B cell (primary cell): Measurements from ENCODE around the gene CSNK2A2. TPM values are rescaled to one million over a fixed set of nuclear protein-coding genes. Genes with fewer than 3 reads are reported as not detected.

Source experiments
- ATAC-seq: fragments of 200-7000 bp; cut with Tn5 transposase; one replicate; pipeline ENCODE4 v1.10.0; 2021; ENCODE audit warnings: low read depth, mild to moderate bottlenecking, moderate number of reproducible peaks, moderate library complexity
- CTCF ChIA-PET: fragments of 350-600 bp; sonication (Branson Sonifier 250); formaldehyde crosslinking; loops from one replicate; lab custom pipeline; 2021; ENCODE audit warnings: antibody characterized with exemption, inconsistent platforms; lab: Charles Lee
- POLR2A ChIA-PET: fragments of 350-600 bp; sonication (Branson Sonifier 250); formaldehyde crosslinking; loops from one replicate; lab custom pipeline; 2021; ENCODE audit warnings: antibody characterized with exemption; lab: Charles Lee
- DNase-seq: peaks from one replicate; pipeline ENCODE4 v3.0.0; 2013
- H2AFZ ChIP-seq: 2 replicates; pipeline ENCODE4 v1.6.1; 2012; ENCODE audit warnings: mild to moderate bottlenecking, low read depth, low read length; ENCODE audit not compliant: insufficient read depth, poor library complexity, severe bottlenecking
- H3K27ac ChIP-seq, 2 donors: 1 replicate in 1 of 2; 2 replicates in 1 of 2; pipeline ENCODE4 v1.5.1; 2012 to 2013; ENCODE audit warnings: low read length in 2 of 2, mild to moderate bottlenecking in 2 of 2, moderate library complexity in 1 of 2
- H3K27me3 ChIP-seq, 4 experiments: fragments of 200-600 bp in 1 of 4; sonication (generic) in 1 of 4; replicated peaks in 1 of 4; 1 replicate in 2 of 4; 2 replicates in 2 of 4; pipeline versions ENCODE4 v1.6.1 to v1.7.0; 2013 to 2016; ENCODE audit warnings: low read length in 3 of 4, mild to moderate bottlenecking in 2 of 4, mixed read lengths in 1 of 4, moderate library complexity in 1 of 4; ENCODE audit not compliant: insufficient read depth in 4 of 4, control insufficient read depth in 3 of 4; ENCODE audit errors: control extremely low read depth in 1 of 4
- H3K36me3 ChIP-seq, 2 experiments: replicated peaks in 1 of 2; 1 replicate in 1 of 2; 2 replicates in 1 of 2; pipeline versions ENCODE4 v1.6.1 to v1.7.1; 2013; ENCODE audit warnings: low read length in 1 of 2; ENCODE audit not compliant: insufficient read depth in 2 of 2, control insufficient read depth in 1 of 2; ENCODE audit errors: control extremely low read depth in 1 of 2, extremely low read depth in 1 of 2
- H3K4me1 ChIP-seq, 2 donors: fragments of 200-600 bp in 1 of 2; sonication (generic) in 1 of 2; 1 replicate in 1 of 2; 2 replicates in 1 of 2; pipeline versions ENCODE4 v1.5.1 to v1.6.1; 2013 to 2017; ENCODE audit warnings: low read length in 2 of 2; ENCODE audit not compliant: control insufficient read depth in 2 of 2, insufficient read depth in 2 of 2
- H3K4me2 ChIP-seq: replicated peaks from 2 replicates; pipeline ENCODE3; 2012; ENCODE audit warnings: mild to moderate bottlenecking, low read depth, low read length; ENCODE audit not compliant: poor library complexity, severe bottlenecking
- H3K4me3 ChIP-seq, 5 experiments: fragments of 200-600 bp in 1 of 5; sonication (generic) in 1 of 5; 1 replicate in 3 of 5; 2 replicates in 2 of 5; pipeline versions ENCODE4 v1.5.1 to v1.7.0; 2011 to 2016; ENCODE audit warnings: low read length in 4 of 5, mild to moderate bottlenecking in 4 of 5, low read depth in 2 of 5, control low read depth in 1 of 5, moderate library complexity in 1 of 5; ENCODE audit not compliant: insufficient read depth in 1 of 5; ENCODE audit errors: control extremely low read depth in 1 of 5, extremely low read depth in 1 of 5
- H3K79me2 ChIP-seq: fragments of 200-600 bp; sonication (generic); one replicate; pipeline ENCODE4 v1.6.0; 2016; ENCODE audit warnings: low read length; ENCODE audit not compliant: control insufficient read depth, insufficient read depth
- H3K9ac ChIP-seq: fragments of 200-600 bp; sonication (generic); 2 replicates; pipeline ENCODE4 v1.6.1; 2017; ENCODE audit warnings: mild to moderate bottlenecking, low read length, moderate library complexity
- H3K9me3 ChIP-seq, 3 donors: one replicate each; pipeline versions ENCODE4 v1.6.1 to v1.7.1; 2013; ENCODE audit warnings: low read length in 2 of 3; ENCODE audit not compliant: control insufficient read depth in 2 of 3, insufficient read depth in 1 of 3; ENCODE audit errors: control extremely low read depth in 1 of 3
- H4K20me1 ChIP-seq: 2 replicates; pipeline ENCODE4 v1.6.0; 2012; ENCODE audit warnings: mild to moderate bottlenecking, low read length; ENCODE audit not compliant: insufficient read depth, control insufficient read depth, poor library complexity, severe bottlenecking
- H3K27ac Mint-ChIP-seq: one replicate; pipeline ENCODE4 v1.8.0; 2021; ENCODE audit warnings: mixed read lengths
- H3K27me3 Mint-ChIP-seq: one replicate; pipeline ENCODE4 v1.8.0; 2021; ENCODE audit warnings: mixed read lengths
- H3K4me1 Mint-ChIP-seq: one replicate; pipeline ENCODE4 v1.8.0; 2021; ENCODE audit warnings: mixed read lengths
- H3K4me3 Mint-ChIP-seq: one replicate; pipeline ENCODE4 v1.8.0; 2021; ENCODE audit warnings: mixed read lengths
- H3K9me3 Mint-ChIP-seq: one replicate; pipeline ENCODE4 v1.8.0; 2022; ENCODE audit warnings: mixed read lengths; ENCODE audit not compliant: insufficient read depth
- EZH2 ChIP-seq: IDR thresholded peaks from 2 replicates; pipeline ENCODE4 v1.6.1; 2012; ENCODE audit warnings: borderline replicate concordance, low read depth, mild to moderate bottlenecking, moderate library complexity, low read length; ENCODE audit not compliant: insufficient read depth, poor library complexity, severe bottlenecking
- WGBS: methylation state at CpG from one replicate; pipeline ENCODE4 v1.1.5; 2013; ENCODE audit warnings: missing lambda C conversion rate; ENCODE audit not compliant: insufficient coverage; 5-methylcytosine and 5-hydroxymethylcytosine counted together
- intact Hi-C: fragments of 100-400 bp; cut with micrococcal nuclease; formaldehyde crosslinking; loops from one replicate; pipeline ENCODE4 v1.10.0; 2022
- polyA plus RNA-seq: library from polyadenylated mRNA; depleted of rRNA; stranded (reverse); fragments of >200 nt; gene quantifications from 2 replicates; pipeline ENCODE4 v1.2.3, GENCODE V29; 2012
- total RNA-seq, 2 donors: library from RNA; stranded (reverse); fragments of 120-200 nt in 1 of 2; gene quantifications; 1 replicate in 1 of 2; 2 replicates in 1 of 2; pipeline versions ENCODE4 v1.2.3 to v1.2.4, GENCODE V29; 2013 to 2022
- TF ChIP-seq, protein P1 (sequence below): fragments of 200-600 bp; IDR thresholded peaks from one replicate; pipeline ENCODE4 v1.8.0; 2022; ENCODE audit warnings: antibody characterized with exemption, mild to moderate bottlenecking

CSNK2A2 gene
- total and polyA plus RNA-seq, 2 donors (not counting 1 experiment from before 2014, with no cell fraction given), result 21.3 to 69.4 TPM

DNA sequence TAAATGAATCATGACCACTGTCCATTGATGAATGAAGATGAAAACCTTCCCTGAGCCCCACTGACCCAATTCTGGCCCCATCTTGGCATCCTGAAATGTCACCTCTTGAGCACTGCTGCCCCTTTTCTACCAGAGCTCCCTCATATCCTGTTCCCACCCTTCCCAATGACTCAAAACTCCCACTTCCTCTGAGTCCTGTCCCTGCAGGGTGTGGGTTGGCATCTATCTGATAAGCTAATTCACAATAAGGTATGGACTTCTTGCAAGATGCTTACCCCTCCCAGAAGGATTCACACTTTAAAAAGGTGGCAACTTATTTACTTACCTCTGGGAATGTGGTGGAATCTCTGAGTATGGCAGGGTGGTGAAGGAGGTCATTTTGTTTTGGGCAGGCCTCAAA, 13.3 kb upstream of the CSNK2A2 start:
- TF ChIP-seq, protein P1, sequence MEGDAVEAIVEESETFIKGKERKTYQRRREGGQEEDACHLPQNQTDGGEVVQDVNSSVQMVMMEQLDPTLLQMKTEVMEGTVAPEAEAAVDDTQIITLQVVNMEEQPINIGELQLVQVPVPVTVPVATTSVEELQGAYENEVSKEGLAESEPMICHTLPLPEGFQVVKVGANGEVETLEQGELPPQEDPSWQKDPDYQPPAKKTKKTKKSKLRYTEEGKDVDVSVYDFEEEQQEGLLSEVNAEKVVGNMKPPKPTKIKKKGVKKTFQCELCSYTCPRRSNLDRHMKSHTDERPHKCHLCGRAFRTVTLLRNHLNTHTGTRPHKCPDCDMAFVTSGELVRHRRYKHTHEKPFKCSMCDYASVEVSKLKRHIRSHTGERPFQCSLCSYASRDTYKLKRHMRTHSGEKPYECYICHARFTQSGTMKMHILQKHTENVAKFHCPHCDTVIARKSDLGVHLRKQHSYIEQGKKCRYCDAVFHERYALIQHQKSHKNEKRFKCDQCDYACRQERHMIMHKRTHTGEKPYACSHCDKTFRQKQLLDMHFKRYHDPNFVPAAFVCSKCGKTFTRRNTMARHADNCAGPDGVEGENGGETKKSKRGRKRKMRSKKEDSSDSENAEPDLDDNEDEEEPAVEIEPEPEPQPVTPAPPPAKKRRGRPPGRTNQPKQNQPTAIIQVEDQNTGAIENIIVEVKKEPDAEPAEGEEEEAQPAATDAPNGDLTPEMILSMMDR, result no peak
- no peak for TF ChIP-seq EZH2
- no peak for ATAC-seq
- no peak overlapping the region for H3K27ac ChIP-seq

DNA sequence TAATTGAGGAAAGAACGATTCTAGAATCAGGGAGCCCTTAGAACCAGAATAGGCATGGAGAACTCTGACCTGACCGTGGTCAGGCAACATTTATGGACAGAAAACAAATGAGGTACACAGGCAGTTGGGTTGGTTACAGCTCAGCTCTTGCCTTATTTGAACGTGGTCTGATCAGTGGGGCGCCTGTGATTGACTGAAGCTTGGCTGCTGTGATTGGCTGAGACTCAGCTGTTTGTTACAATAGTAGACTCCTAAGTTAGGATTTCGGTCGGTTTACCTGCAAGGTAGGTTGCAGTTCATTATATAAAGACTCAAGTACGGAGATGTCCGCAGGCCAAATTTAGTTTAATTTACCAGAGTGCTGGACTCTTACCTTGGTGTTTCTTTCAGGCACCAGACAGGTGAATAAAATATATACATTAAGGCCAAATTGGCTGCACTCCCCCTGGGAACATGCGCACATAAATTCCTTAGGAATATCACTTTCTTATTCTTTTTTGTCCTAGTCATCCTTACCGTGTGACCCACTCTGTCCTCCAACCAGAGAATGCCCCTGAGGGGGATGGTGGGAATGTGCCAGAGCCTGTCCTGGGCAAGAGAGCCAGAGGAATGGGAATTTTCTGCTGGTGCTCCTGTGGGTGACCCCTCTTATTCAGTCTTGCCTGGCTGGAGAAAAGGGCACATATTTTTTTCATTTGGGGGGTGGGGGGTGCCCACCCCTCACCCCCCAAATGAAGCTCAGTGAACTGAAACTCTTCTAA, 7.5 kb upstream of the CSNK2A2 start:
- WGBS, result 71% methylated on average over 7 of the region's 10 CpGs

More for the DNA sequence above, 13.3 kb upstream of the CSNK2A2 start:
- Histone ChIP-seq H3K9ac (no peak overlapping the region), H3K36me3 (no peaks in the 10 kb centered on the region), H2AFZ (no peak overlapping the region), H3K27me3 (peaks cover 0 to 3% (median 0%) of the 10 kb centered on the region in 4 experiments), H3K79me2 (no peaks in the 10 kb centered on the region), H3K4me2 (no peak overlapping the region), H3K4me1 (peaks cover 0 to 3% of the 10 kb centered on the region in 2 donors), H3K9me3 (no peaks in the 10 kb centered on the region), H4K20me1 (no peaks in the 10 kb centered on the region), H3K4me3 (no peak overlapping the region)
- ChIA-PET CTCF (no interaction called here), POLR2A (no interaction called here)
- Mint-ChIP-seq H3K4me1 (peaks cover 22% of the 10 kb centered on the region), H3K27ac (no peak overlapping the region), H3K9me3 (no peaks in the 10 kb centered on the region), H3K4me3 (no peak overlapping the region), H3K27me3 (peaks cover 13% of the 10 kb centered on the region)
- DNase-seq, result no peak
- intact Hi-C loops, result loop anchor here (10.0 kb wide), 1 partner anchor 94 kb away; no protein-coding TSS in a partner anchor

More for the DNA sequence above, 7.5 kb upstream of the CSNK2A2 start:
- H3K27ac Mint-ChIP-seq, result no peak overlapping the region
- peaks cover 22% of the 10 kb centered on the region for H3K27me3 Mint-ChIP-seq
- Histone ChIP-seq H3K27me3 (peaks cover 0 to 11% (median 2%) of the 10 kb centered on the region in 4 experiments), H3K4me1 (no peaks in the 10 kb centered on the region), H3K79me2 (no peaks in the 10 kb centered on the region), H3K36me3 (no peaks in the 10 kb centered on the region), H3K27ac (no peak overlapping the region), H2AFZ (no peak overlapping the region), H3K4me2 (no peak overlapping the region), H4K20me1 (no peaks in the 10 kb centered on the region), H3K9ac (no peak overlapping the region), H3K9me3 (no peaks in the 10 kb centered on the region), H3K4me3 (no peak overlapping the region)
- DNase-seq (no peak), ATAC-seq (no peak)
- CTCF ChIA-PET, result no interaction called here
- no peaks in the 10 kb centered on the region for H3K9me3 Mint-ChIP-seq
- no peaks in the 10 kb centered on the region for H3K4me1 Mint-ChIP-seq
- intact Hi-C loops, result no loop called here
- POLR2A ChIA-PET, result no interaction called here
- TF ChIP-seq EZH2, result no peak
- TF ChIP-seq, protein P1, result no peak
- no peak overlapping the region for H3K4me3 Mint-ChIP-seq
